K562 (cell line): ENCODE measurements around the gene TLR3. TPM values are rescaled to one million over a fixed set of nuclear protein-coding genes. Genes with fewer than 3 reads are reported as not detected.

Experiments
- ATAC-seq: fragments of 200-7000 bp; cut with Tn5 transposase; 3 replicates; pipeline ENCODE4 v1.9.1; 2020; ENCODE audit warnings: moderate library complexity
- BruUV-seq: library from RNA; stranded (reverse); fragments of 400-500 nt; replicated peaks from 2 replicates; lab custom pipeline; 2021; lab: Mats Ljungman, UMichigan
- CTCF ChIA-PET: fragments of 300-600 bp; formaldehyde crosslinking; extraction: SDS; loops from one replicate; lab custom pipeline; 2021; ENCODE audit warnings: low intra/inter-chr PET ratio; lab: Yijun Ruan, JAX
- POLR2A ChIA-PET: fragments of 300-600, 350-650 bp; sonication (Branson Sonifier 250); formaldehyde crosslinking; extraction: SDS; loops from one replicate; lab custom pipeline; 2021; ENCODE audit warnings: antibody characterized with exemption, inconsistent platforms; lab: Yijun Ruan, JAX
- DNase-seq, 4 experiments: peaks; one replicate each; pipeline versions ENCODE4 v3.0.0 to v3.0.0-alpha.2; 2011 to 2018; ENCODE audit warnings: low spot score in 3 of 4, mixed read lengths in 3 of 4; ENCODE audit errors: extremely low read depth in 1 of 4
- FAIRE-seq: peaks from 2 replicates; lab custom pipeline; 2011; peaks lifted over from hg19 to GRCh38; lab: Jason Lieb, UNC
- H2AFZ ChIP-seq: 2 replicates; pipeline ENCODE4 v1.6.0; 2011; ENCODE audit warnings: low read depth, low read length, control low read depth, inconsistent platforms
- H3K27ac ChIP-seq: fragments of 200-600 bp; 3 replicates; pipeline ENCODE4 v1.8.0; 2011; ENCODE audit warnings: low read depth, mild to moderate bottlenecking, control low read depth, inconsistent platforms, low read length, moderate library complexity, mixed read lengths; ENCODE audit errors: extremely low read depth
- H3K27me3 ChIP-seq, 2 experiments: fragments of 300-600 bp in 1 of 2; 2 replicates in 1 of 2; 3 replicates in 1 of 2; pipeline versions ENCODE4 v1.6.0 to v1.8.0; 2011; ENCODE audit warnings: inconsistent platforms in 2 of 2, low read length in 2 of 2, mild to moderate bottlenecking in 1 of 2, mixed read lengths in 1 of 2, moderate library complexity in 1 of 2; ENCODE audit not compliant: control insufficient read depth in 2 of 2, insufficient read depth in 2 of 2
- H3K36me3 ChIP-seq: fragments of 300-600 bp; 3 replicates; pipeline ENCODE4 v1.8.0; 2011; ENCODE audit warnings: mild to moderate bottlenecking, low read length, inconsistent platforms; ENCODE audit not compliant: control insufficient read depth, insufficient read depth
- H3K4me1 ChIP-seq, 2 experiments: fragments of 200-600 bp in 1 of 2; replicated peaks in 1 of 2; 2 replicates in 1 of 2; 3 replicates in 1 of 2; pipeline versions ENCODE4 v1.5.1 to v1.8.0; 2011; ENCODE audit warnings: inconsistent platforms in 2 of 2, low read length in 2 of 2, mild to moderate bottlenecking in 1 of 2, mixed read lengths in 1 of 2, moderate library complexity in 1 of 2; ENCODE audit not compliant: control insufficient read depth in 2 of 2, insufficient read depth in 2 of 2
- H3K4me2 ChIP-seq: 2 replicates; pipeline ENCODE4 v1.6.1; 2011; ENCODE audit warnings: low read length, control low read depth, inconsistent platforms, mixed read lengths; ENCODE audit not compliant: insufficient read depth
- H3K4me3 ChIP-seq: fragments of 200-600 bp; sonication (generic), shearing (Covaris generic); 2 replicates; pipeline ENCODE4 v1.5.1; 2016; ENCODE audit warnings: control low read depth, inconsistent platforms
- H3K79me2 ChIP-seq: fragments of 200-600 bp; 3 replicates; pipeline ENCODE4 v1.8.0; 2011; ENCODE audit warnings: low read length, inconsistent platforms; ENCODE audit not compliant: control insufficient read depth, insufficient read depth
- H3K9ac ChIP-seq, 2 experiments: 2 replicates each; pipeline versions ENCODE4 v1.6.0 to v1.6.1; 2011; ENCODE audit warnings: low read depth in 2 of 2, low read length in 2 of 2, control low read depth in 1 of 2, inconsistent platforms in 1 of 2, mild to moderate bottlenecking in 1 of 2, mixed read lengths in 1 of 2; ENCODE audit not compliant: insufficient read depth in 1 of 2
- H3K9me1 ChIP-seq: one replicate; pipeline ENCODE4 v1.6.0; 2011; ENCODE audit warnings: inconsistent platforms, mild to moderate bottlenecking, low read length, moderate library complexity; ENCODE audit not compliant: control insufficient read depth, insufficient read depth
- H3K9me3 ChIP-seq: replicated peaks from 2 replicates; pipeline ENCODE4 v1.5.1; 2011; ENCODE audit warnings: low read depth, low read length, inconsistent platforms; ENCODE audit not compliant: control insufficient read depth, insufficient read depth
- H4K20me1 ChIP-seq: replicated peaks from 2 replicates; pipeline ENCODE4 v1.6.1; 2011; ENCODE audit warnings: low read length, inconsistent platforms, mixed read lengths; ENCODE audit not compliant: control insufficient read depth, insufficient read depth
- C11orf30 ChIP-seq: fragments of 450-650 bp; IDR thresholded peaks from 2 replicates; pipeline ENCODE4 v1.6.1; 2016; ENCODE audit warnings: low read depth, mild to moderate bottlenecking
- HNRNPH1 ChIP-seq: fragments of 200-400 bp; formaldehyde crosslinking; optimal IDR thresholded peaks from 2 replicates; pipeline ENCODE3; 2017; ENCODE audit warnings: low read depth, mild to moderate bottlenecking, low read length, moderate library complexity
- MAFF ChIP-seq: IDR thresholded peaks from 2 replicates; pipeline ENCODE4 v1.6.1; 2012; ENCODE audit warnings: low read length, improper control_type of control experiment
- MAFG ChIP-seq: fragments of 450-650 bp; conservative IDR thresholded peaks from 2 replicates; pipeline ENCODE4 v1.6.1; 2016; ENCODE audit warnings: missing genetic modification characterization, missing compliant biosample characterization
- ZNF316 ChIP-seq: fragments of 450-650 bp; IDR thresholded peaks from 2 replicates; pipeline ENCODE4 v1.6.1; 2016
- ZNF347 ChIP-seq: fragments of 450-650 bp; formaldehyde crosslinking; IDR thresholded peaks from 2 replicates; pipeline ENCODE4 v1.4.0; 2020; ENCODE audit warnings: low read depth, mild to moderate bottlenecking, moderate library complexity
- WGBS: fragments of 100-300 bp; shearing (Covaris generic); methylation state at CpG from one replicate; pipeline ENCODE4 v1.1.6; 2016; ENCODE audit warnings: low coverage, mixed read lengths; ENCODE audit not compliant: insufficient coverage; ENCODE audit errors: missing lambda C conversion rate; 5-methylcytosine and 5-hydroxymethylcytosine counted together
- in situ Hi-C: fragments of 300-500 bp; cut with MboI; formaldehyde crosslinking; loops from 4 replicates; pipeline ENCODE4 v1.15.0; 2018; ENCODE audit warnings: inconsistent platforms, mixed read lengths
- intact Hi-C: fragments of 100-400 bp; cut with micrococcal nuclease; formaldehyde crosslinking; loops from 2 replicates; pipeline ENCODE4 v1.14.2; 2022
- polyA plus RNA-seq, 8 experiments: library from polyadenylated mRNA; depleted of rRNA in 4 of 8; stranded (reverse) in 5 of 8; unstranded in 3 of 8; fragments of >200 nt; fragmentation: Nextera tagmentation in 2 of 8; fragmentation: Illumina TruSeq in 1 of 8; extraction: Ambion mirVana in 2 of 8; extraction: Trizol in 1 of 8; gene quantifications; 2 replicates each; pipeline versions ENCODE4 v1.2.1 to v1.2.3, GENCODE V29; 2011 to 2014; ENCODE audit warnings: inconsistent platforms in 1 of 8, missing spikeins in 1 of 8
- total RNA-seq, 7 experiments: library from RNA; depleted of rRNA in 6 of 7; stranded (reverse); fragments of >200 nt in 6 of 7; fragmentation: Illumina TruSeq in 2 of 7; extraction: Trizol in 2 of 7; gene quantifications; 2 replicates each; pipeline versions ENCODE4 v1.2.1 to v1.2.3, GENCODE V29; 2011 to 2021; ENCODE audit warnings: low replicate concordance in 1 of 7

TLR3 gene
- total and polyA plus RNA-seq, 9 of the 15 experiments (the other 6 are each of a cell fraction or from before 2014, with no cell fraction given): 0.01 TPM; not detected in 8

DNA sequence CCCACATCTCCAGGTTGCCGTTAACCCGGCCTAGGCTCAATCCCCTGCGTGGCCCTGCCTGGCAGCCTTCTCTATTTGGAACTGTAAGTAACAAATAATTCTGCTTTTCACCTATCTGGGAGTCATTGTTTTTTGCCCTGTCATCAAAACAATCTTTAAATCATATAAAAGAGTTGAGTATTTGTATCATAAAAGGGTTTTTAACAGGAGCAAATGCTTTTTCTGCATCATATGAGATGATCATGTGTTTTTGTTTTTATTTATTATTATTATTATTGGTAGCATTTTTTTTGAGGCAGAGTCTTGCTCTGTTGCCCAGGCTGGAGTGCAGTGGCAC lies 10.0 kb upstream of the TLR3 start:
- FAIRE-seq: no peak
- no peaks in the 10 kb centered on the region for H4K20me1 ChIP-seq
- peaks cover 4 to 12% of the 10 kb centered on the region in 2 experiments; a peak in 3 of 5 replicates for H3K27me3 ChIP-seq
- no peaks in the 10 kb centered on the region for H3K9me3 ChIP-seq
- in situ Hi-C loops (no loop called here), intact Hi-C loops (no loop called here)
- no peaks in the 10 kb centered on the region for H3K79me2 ChIP-seq
- H2AFZ ChIP-seq: no peak overlapping the region
- H3K4me1 ChIP-seq: no peaks in the 10 kb centered on the region
- 0% methylated on average over 3 of the region's 3 CpGs for WGBS
- ChIA-PET POLR2A (no interaction called here), CTCF (no interaction called here)
- no peak overlapping the region for H3K4me3 ChIP-seq
- BruUV-seq: no TSS peak
- H3K36me3 ChIP-seq: no peaks in the 10 kb centered on the region
- DNase-seq: no peak
- no peak for ATAC-seq
- no peak for TF ChIP-seq ZNF347 (CRISPR knock-in tag)
- 0 out of 2 replicates have a peak, but pooled peaks have one; percentile 39 for TF ChIP-seq C11orf30
- TF ChIP-seq MAFF: peak; percentile 39; the same call in 1 of the 2 replicates
- peak; percentile 30; the same call in 1 of the 2 replicates for TF ChIP-seq MAFG (tag)
- peak; percentile 64 for TF ChIP-seq ZNF316
- H3K27ac ChIP-seq: no peak overlapping the region
- no peaks in the 10 kb centered on the region for H3K9me1 ChIP-seq
- no peak overlapping the region for H3K9ac ChIP-seq
- H3K4me2 ChIP-seq: no peak overlapping the region

DNA sequence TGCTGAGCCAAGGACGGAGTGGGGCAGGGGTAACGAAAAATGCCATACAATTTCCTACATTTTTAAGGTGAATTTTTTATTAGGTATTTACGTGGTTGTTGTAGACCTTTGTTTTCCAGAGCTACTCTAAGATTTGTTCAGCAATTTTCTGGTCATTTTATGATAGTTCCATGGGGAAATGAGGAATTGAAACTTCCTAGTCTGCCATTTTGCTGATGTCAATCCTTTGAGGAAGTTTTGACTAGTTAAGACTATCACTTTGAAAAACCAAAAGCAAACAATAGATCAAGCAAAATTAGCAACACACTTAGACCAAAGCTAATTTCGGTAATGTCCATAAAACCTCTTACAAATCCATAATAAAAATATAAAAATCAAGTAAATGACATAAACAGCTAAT lies 7.0 kb upstream of the TLR3 start:
- intact Hi-C loops (loop anchor here (10.0 kb wide), 1 partner anchor 193 kb away; no protein-coding TSS in a partner anchor), in situ Hi-C loops (no loop called here)
- Histone ChIP-seq H3K79me2 (no peaks in the 10 kb centered on the region), H4K20me1 (no peaks in the 10 kb centered on the region), H3K4me1 (no peaks in the 10 kb centered on the region), H3K4me3 (no peak overlapping the region), H3K27me3 (peaks cover 2 to 4% of the 10 kb centered on the region in 2 experiments; a peak in 1 of 5 replicates), H3K9ac (no peak overlapping the region), H2AFZ (no peak overlapping the region), H3K36me3 (no peaks in the 10 kb centered on the region), H3K9me1 (no peaks in the 10 kb centered on the region), H3K4me2 (no peak overlapping the region), H3K27ac (no peak overlapping the region), H3K9me3 (no peaks in the 10 kb centered on the region)
- DNase-seq (no peak), FAIRE-seq (no peak), ATAC-seq (no peak)
- 0% methylated on average over 4 of the region's 4 CpGs for WGBS
- CTCF ChIA-PET: no interaction called here
- no TSS peak for BruUV-seq
- no peak for TF ChIP-seq HNRNPH1
- POLR2A ChIA-PET: no interaction called here
